ENCODE results near the gene ADNP. TPM values are rescaled to one million over a fixed set of nuclear protein-coding genes. Genes with fewer than 3 reads are reported as not detected.
"Not testable (repeated sequence)": the region's sequence is repeated elsewhere in the genome, so short reads cannot be mapped to it uniquely, and the experiment has no call there.

ADNP gene
- total and polyA plus RNA-seq, 2 of the 13 experiments (the other 11 are each of a cell fraction or from before 2014, with no cell fraction given) = 21.0 to 21.5 TPM

- POLR2A ChIA-PET; H3K9me3 ChIP-seq (ENCODE audit: low read length); H2AFZ ChIP-seq (ENCODE audit: low read length); H3K79me2 ChIP-seq (ENCODE audit: insufficient read depth, low read length); DNase-seq (ENCODE audit: low spot score); BruUV-seq (replicated peaks); H3K4me3 ChIP-seq (replicated peaks in 1 of 3; ENCODE audit: insufficient read depth in 1 of 3, low read depth in 2 of 3, low read length in 3 of 3); H4K20me1 ChIP-seq (ENCODE audit: insufficient read depth, low read length); CTCF ChIA-PET (ENCODE audit: low intra/inter-chr PET ratio, low total read pairs); ATAC-seq; FAIRE-seq; H3K9ac ChIP-seq (ENCODE audit: insufficient read depth, low read depth, low read length); H3K27ac ChIP-seq (ENCODE audit: extremely low read length, insufficient read depth, low read length); intact Hi-C loops (cut with micrococcal nuclease; ENCODE audit: unreplicated experiment); H3K36me3 ChIP-seq (replicated peaks in 1 of 2; ENCODE audit: control insufficient read depth in 1 of 2, insufficient read depth in 2 of 2, low read length in 2 of 2); H3K4me2 ChIP-seq (ENCODE audit: low read depth, low read length): not testable (repeated sequence)
- 41% methylated on average over 4 of the region's 4 CpGs for WGBS (ENCODE audit: low lambda C conversion rate)
- Histone ChIP-seq H3K27me3 (ENCODE audit: control insufficient read depth in 1 of 2, insufficient read depth in 2 of 2, low read length in 2 of 2) (peaks cover 9 to 62% of the 10 kb centered on the region in 2 experiments; a peak in 4 of 5 replicates), H3K4me1 (ENCODE audit: insufficient read depth, low read length) (peaks cover 28% of the 10 kb centered on the region)
- 0 out of 2 replicates have a peak, but pooled peaks have one; percentile 11 for TF ChIP-seq RAD51 (IDR thresholded peaks at IDR 0.05; ENCODE audit: borderline replicate concordance)
- in situ Hi-C loops (cut with HindIII; ENCODE audit: extremely low pct_ligation_motif_present, low pct_unique_long_range_greater_than_20kb) = loop anchor here (25.0 kb wide), 2 partner anchors 609 to 1109 kb away; no protein-coding TSS in a partner anchor
Measured at GRCh38 chr20:50978533-50978932, 47.3 kb upstream of the ADNP start.

- DNase-seq (ENCODE audit: low spot score) = no peak
- in situ Hi-C loops (cut with HindIII; ENCODE audit: extremely low pct_ligation_motif_present, low pct_unique_long_range_greater_than_20kb) = loop anchor here (25.0 kb wide), 2 partner anchors 610 to 1110 kb away; no protein-coding TSS in a partner anchor
- peak overlapping the region; percentile 13; the same call in 1 of the 2 replicates for H3K4me2 ChIP-seq (ENCODE audit: low read depth, low read length)
- H2AFZ ChIP-seq (ENCODE audit: low read length) = no peak overlapping the region
- ATAC-seq = peak; percentile 12; the same call in 2 of the 3 replicates
- no TSS peak for BruUV-seq (replicated peaks)
- H3K4me1 ChIP-seq (ENCODE audit: insufficient read depth, low read length) = peaks cover 26% of the 10 kb centered on the region
- no peaks in the 10 kb centered on the region for H3K36me3 ChIP-seq (replicated peaks in 1 of 2; ENCODE audit: control insufficient read depth in 1 of 2, insufficient read depth in 2 of 2, low read length in 2 of 2)
- H3K27me3 ChIP-seq (ENCODE audit: control insufficient read depth in 1 of 2, insufficient read depth in 2 of 2, low read length in 2 of 2) = peaks cover 9 to 69% of the 10 kb centered on the region in 2 experiments; a peak in 4 of 5 replicates
- intact Hi-C loops (cut with micrococcal nuclease; ENCODE audit: unreplicated experiment) = no loop called here
- ChIA-PET CTCF (ENCODE audit: low intra/inter-chr PET ratio, low total read pairs) (no interaction called here), POLR2A (interaction anchor here (0.7 kb wide), 1 partner anchor 19 kb away, joined by 3 read pairs; the partner anchor contains the start of genes DPM1 and MOCS3)
- H3K9me3 ChIP-seq (ENCODE audit: low read length) = no peaks in the 10 kb centered on the region
- WGBS (ENCODE audit: low lambda C conversion rate) = 34% methylated on average over 20 of the region's 20 CpGs
- no peak overlapping the region for H3K4me3 ChIP-seq (replicated peaks in 1 of 3; ENCODE audit: insufficient read depth in 1 of 3, low read depth in 2 of 3, low read length in 3 of 3)
- no peaks in the 10 kb centered on the region for H3K79me2 ChIP-seq (ENCODE audit: insufficient read depth, low read length)
- H3K9ac ChIP-seq (ENCODE audit: insufficient read depth, low read depth, low read length) = no peak overlapping the region
- FAIRE-seq = no peak
- TF ChIP-seq PLRG1 (conservative IDR thresholded peaks at IDR 0.05) (no peak), NFYB (CRISPR knock-in tag; IDR thresholded peaks at IDR 0.05) (peak; percentile 15; the same call in 1 of the 2 replicates), NFYC (CRISPR knock-in tag; IDR thresholded peaks at IDR 0.05) (peak; percentile 20; the same call in 1 of the 2 replicates), RBAK (CRISPR knock-in tag; IDR thresholded peaks at IDR 0.05) (peak; percentile 70; the same call in 1 of the 2 replicates), XRCC5 (optimal IDR thresholded peaks at IDR 0.05; ENCODE audit: low read length) (peak; percentile 17), SMAD9 (CRISPR knock-in tag; IDR thresholded peaks at IDR 0.05) (no peak), EZH2 (conservative IDR thresholded peaks at IDR 0.05; ENCODE audit: low read depth, low read length) (0 out of 2 replicates have a peak, but pooled peaks have one; percentile 35), ATF2 (CRISPR knock-in tag; IDR thresholded peaks at IDR 0.05) (no peak)
- TF ChIP-seq, protein P1, sequence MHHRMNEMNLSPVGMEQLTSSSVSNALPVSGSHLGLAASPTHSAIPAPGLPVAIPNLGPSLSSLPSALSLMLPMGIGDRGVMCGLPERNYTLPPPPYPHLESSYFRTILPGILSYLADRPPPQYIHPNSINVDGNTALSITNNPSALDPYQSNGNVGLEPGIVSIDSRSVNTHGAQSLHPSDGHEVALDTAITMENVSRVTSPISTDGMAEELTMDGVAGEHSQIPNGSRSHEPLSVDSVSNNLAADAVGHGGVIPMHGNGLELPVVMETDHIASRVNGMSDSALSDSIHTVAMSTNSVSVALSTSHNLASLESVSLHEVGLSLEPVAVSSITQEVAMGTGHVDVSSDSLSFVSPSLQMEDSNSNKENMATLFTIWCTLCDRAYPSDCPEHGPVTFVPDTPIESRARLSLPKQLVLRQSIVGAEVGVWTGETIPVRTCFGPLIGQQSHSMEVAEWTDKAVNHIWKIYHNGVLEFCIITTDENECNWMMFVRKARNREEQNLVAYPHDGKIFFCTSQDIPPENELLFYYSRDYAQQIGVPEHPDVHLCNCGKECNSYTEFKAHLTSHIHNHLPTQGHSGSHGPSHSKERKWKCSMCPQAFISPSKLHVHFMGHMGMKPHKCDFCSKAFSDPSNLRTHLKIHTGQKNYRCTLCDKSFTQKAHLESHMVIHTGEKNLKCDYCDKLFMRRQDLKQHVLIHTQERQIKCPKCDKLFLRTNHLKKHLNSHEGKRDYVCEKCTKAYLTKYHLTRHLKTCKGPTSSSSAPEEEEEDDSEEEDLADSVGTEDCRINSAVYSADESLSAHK (CRISPR knock-in tag; IDR thresholded peaks at IDR 0.05; ENCODE audit: borderline replicate concordance) = no peak
- H4K20me1 ChIP-seq (ENCODE audit: insufficient read depth, low read length) = no peaks in the 10 kb centered on the region
- H3K27ac ChIP-seq (ENCODE audit: extremely low read length, insufficient read depth, low read length) = no peak overlapping the region
Measured at GRCh38 chr20:50977066-50978021, 46.1 kb upstream of the ADNP start.

Measured in HepG2 (cell line).